Measurements from ENCODE around the gene CCL13.

The CCL13 gene

GRCh38 chr17:34351096-34351495, 5.2 kb upstream of the CCL13 start:
- Mint-ChIP-seq H3K9me3 (no peaks in the 10 kb centered on the region), H3K27ac (no peak overlapping the region), H3K27me3 (peaks cover 10% of the 10 kb centered on the region), H3K36me3 (ENCODE audit: low read depth) (no peaks in the 10 kb centered on the region), H3K4me1 (no peaks in the 10 kb centered on the region), H3K4me3 (no peak overlapping the region)
- no peak for DNase-seq
- ATAC-seq: no peak

GRCh38 chr17:34352191-34352590, 4.1 kb upstream of the CCL13 start:
- Mint-ChIP-seq H3K27me3 (peaks cover 7% of the 10 kb centered on the region), H3K4me3 (no peak overlapping the region), H3K36me3 (ENCODE audit: low read depth) (no peaks in the 10 kb centered on the region), H3K9me3 (no peaks in the 10 kb centered on the region), H3K4me1 (no peaks in the 10 kb centered on the region), H3K27ac (no peak overlapping the region)
- no peak for ATAC-seq
- no peak for DNase-seq

DNA sequence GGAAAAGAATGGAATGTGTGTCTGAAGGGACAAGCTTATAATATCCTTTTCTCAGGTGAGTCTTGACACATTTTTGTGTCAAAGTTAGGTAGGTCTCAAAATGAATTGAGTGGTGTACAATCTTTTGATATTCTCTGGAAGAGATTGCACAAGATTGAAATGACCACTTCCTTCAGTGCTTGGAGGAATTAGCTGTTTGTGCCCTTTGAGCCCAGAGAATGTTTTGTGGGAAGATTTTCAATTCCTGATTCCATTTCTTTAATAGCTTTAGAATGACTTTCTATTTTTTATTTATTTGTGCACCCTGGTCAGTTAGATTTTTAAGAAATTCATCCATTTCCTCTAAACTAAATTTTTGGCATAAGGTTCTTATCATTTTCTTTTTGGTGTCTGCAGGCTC, 1.6 kb upstream of the CCL13 start:
- Mint-ChIP-seq H3K4me1 (no peaks in the 10 kb centered on the region), H3K27me3 (peaks cover 6% of the 10 kb centered on the region), H3K9me3 (no peaks in the 10 kb centered on the region), H3K27ac (no peak overlapping the region), H3K4me3 (no peak overlapping the region), H3K36me3 (ENCODE audit: low read depth) (no peaks in the 10 kb centered on the region)
- no peak for DNase-seq
- no peak for ATAC-seq

- H3K4me3 Mint-ChIP-seq: no peak overlapping the region
- peaks cover 8% of the 10 kb centered on the region for H3K27me3 Mint-ChIP-seq
- H3K4me1 Mint-ChIP-seq: peaks cover 4% of the 10 kb centered on the region
- ATAC-seq (no peak), DNase-seq (no peak)
- no peaks in the 10 kb centered on the region for H3K36me3 Mint-ChIP-seq (ENCODE audit: low read depth)
- no peaks in the 10 kb centered on the region for H3K9me3 Mint-ChIP-seq
- H3K27ac Mint-ChIP-seq: no peak overlapping the region
Measured at GRCh38 chr17:34357398-34357797, 1.1 kb downstream of the CCL13 start.

- ATAC-seq (no peak), DNase-seq (no peak)
- Mint-ChIP-seq H3K27me3 (peaks cover 9% of the 10 kb centered on the region), H3K27ac (no peak overlapping the region), H3K36me3 (ENCODE audit: low read depth) (no peaks in the 10 kb centered on the region), H3K4me1 (peaks cover 8% of the 10 kb centered on the region), H3K9me3 (no peaks in the 10 kb centered on the region), H3K4me3 (no peak overlapping the region)
Measured at GRCh38 chr17:34358631-34359030, 2.4 kb downstream of the CCL13 start.

DNA sequence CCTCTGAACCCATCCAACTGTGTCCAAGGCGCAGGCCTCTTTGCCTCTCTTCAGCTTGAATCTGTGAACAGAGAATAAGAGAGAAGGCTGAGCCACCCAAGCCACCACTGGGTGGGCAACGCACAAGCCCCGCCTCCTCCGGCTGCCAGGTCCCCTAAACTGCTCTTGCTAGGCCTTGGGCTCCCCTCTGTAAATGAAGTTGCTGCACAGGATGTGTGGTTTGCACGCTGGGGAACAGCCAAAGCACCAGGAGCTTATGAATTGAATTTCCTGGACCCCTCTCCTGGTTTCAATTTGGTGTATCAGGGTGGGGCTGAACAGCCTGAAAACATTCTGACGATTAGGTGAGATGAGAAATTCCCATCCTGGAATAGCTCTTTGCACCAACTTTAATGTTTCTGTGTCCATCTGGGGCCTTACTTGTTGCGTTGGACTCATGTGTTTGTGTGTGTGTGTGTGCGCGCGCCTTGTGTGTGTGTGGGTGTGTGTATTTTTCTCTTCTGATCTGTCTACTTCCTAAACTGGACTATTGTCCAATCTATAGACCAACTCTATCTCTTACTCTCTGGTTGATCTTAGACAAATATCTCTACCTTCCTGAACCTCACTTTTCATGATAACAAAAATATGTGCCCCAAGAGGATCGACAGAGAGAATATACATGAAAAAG, 4.5 kb downstream of the CCL13 start:
- Mint-ChIP-seq H3K36me3 (ENCODE audit: low read depth) (no peaks in the 10 kb centered on the region), H3K9me3 (no peaks in the 10 kb centered on the region), H3K4me3 (no peak overlapping the region), H3K4me1 (peaks cover 15% of the 10 kb centered on the region), H3K27ac (no peak overlapping the region), H3K27me3 (peaks cover 15% of the 10 kb centered on the region)
- ATAC-seq: no peak
- no peak for DNase-seq

- H3K9me3 Mint-ChIP-seq: no peaks in the 10 kb centered on the region
Measured at GRCh38 chr17:34361478-34362061, 5.3 kb downstream of the CCL13 start.

DNA sequence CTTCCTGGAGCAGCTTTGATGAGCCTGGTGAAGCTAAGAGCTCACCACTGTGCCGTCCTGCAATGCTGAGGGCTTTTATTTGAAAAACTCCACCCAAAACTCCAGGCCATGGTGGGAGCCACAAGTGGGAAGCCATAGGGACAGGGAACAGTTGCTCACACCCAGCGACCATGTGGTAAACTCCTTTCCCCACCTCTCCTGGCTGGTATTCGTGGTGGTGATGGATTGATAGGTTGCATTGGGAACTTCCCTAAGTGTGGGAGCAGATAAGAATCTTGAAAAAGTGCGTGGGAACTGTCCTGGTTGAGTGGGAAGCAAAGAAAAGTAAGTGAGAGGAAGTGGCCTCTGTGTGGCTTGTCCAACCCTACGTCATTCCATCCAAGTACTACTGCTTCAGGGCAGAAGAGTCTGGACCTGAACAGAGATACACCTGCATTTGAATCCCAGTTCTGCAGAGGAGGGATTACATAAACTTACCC, 6.9 kb downstream of the CCL13 start, which contains the start of gene CCL1:
Gene CCL1, minus strand, starts transcription at position 51 of the 479 bp plus-strand sequence. CDS start 72 bp downstream, outside the sequence.
- no peak for ATAC-seq
- Mint-ChIP-seq H3K36me3 (ENCODE audit: low read depth) (no peaks in the 10 kb centered on the region), H3K27ac (no peak within 1 kb of the TSS), H3K4me3 (no peak within 1 kb of the TSS), H3K4me1 (peaks cover 20% of the 10 kb centered on the region), H3K27me3 (peaks cover 21% of the 10 kb centered on the region), H3K9me3 (no peaks in the 10 kb centered on the region)
- DNase-seq: no peak

More at GRCh38 chr17:34361478-34362061, 5.3 kb downstream of the CCL13 start:
- Mint-ChIP-seq H3K4me1 (peaks cover 20% of the 10 kb centered on the region), H3K27me3 (peaks cover 19% of the 10 kb centered on the region), H3K27ac (no peak overlapping the region), H3K36me3 (ENCODE audit: low read depth) (no peaks in the 10 kb centered on the region), H3K4me3 (no peak overlapping the region)
- DNase-seq (peak; percentile 80), ATAC-seq (peak; percentile 77)

DNA sequence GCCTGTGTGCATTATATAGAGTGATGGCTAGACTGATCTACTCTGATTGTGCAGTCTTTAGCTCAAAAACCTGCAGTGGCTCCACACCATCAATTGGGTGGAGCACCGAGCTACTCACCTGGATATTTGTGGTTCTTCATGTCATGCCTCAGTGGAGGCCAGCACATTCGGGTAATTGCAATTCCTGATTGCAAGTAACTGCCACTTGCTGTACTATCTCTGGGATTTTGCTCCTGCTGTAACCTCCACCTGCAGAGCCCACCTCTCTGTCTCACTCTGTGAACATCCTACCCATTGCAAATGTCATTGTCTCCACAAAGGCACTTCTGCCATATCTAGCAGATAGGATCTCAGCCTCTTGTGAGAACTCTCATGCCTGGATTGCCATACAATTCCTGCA, 8.5 kb downstream of the CCL13 start:
- Mint-ChIP-seq H3K36me3 (ENCODE audit: low read depth) (no peaks in the 10 kb centered on the region), H3K27ac (no peak overlapping the region), H3K4me3 (no peak overlapping the region), H3K4me1 (peaks cover 21% of the 10 kb centered on the region), H3K27me3 (peaks cover 19% of the 10 kb centered on the region), H3K9me3 (no peaks in the 10 kb centered on the region)
- DNase-seq: no peak
- no peak for ATAC-seq

DNA sequence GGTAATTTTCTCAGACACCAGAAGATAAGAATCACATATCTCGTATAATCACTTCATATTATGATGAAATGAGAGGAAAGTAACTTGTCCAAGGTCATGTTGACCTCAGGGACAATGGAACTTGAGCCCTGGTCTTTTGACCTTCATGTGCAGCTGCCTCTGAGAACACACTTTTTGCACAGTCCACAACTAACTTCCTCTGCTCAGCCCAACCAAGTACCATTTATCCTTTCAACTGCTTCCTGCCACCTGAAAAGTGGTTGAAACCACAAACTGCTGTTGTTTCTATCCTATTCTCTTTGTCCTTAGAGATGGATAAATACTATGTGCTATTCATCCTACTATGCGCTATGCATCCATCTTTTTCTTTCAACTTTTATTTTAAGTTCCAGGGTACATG, 9.1 kb downstream of the CCL13 start:
- Mint-ChIP-seq H3K36me3 (ENCODE audit: low read depth) (no peaks in the 10 kb centered on the region), H3K27me3 (peaks cover 19% of the 10 kb centered on the region), H3K4me3 (no peak overlapping the region), H3K4me1 (peaks cover 27% of the 10 kb centered on the region), H3K27ac (no peak overlapping the region), H3K9me3 (no peaks in the 10 kb centered on the region)
- DNase-seq: no peak
- ATAC-seq: no peak

DNA sequence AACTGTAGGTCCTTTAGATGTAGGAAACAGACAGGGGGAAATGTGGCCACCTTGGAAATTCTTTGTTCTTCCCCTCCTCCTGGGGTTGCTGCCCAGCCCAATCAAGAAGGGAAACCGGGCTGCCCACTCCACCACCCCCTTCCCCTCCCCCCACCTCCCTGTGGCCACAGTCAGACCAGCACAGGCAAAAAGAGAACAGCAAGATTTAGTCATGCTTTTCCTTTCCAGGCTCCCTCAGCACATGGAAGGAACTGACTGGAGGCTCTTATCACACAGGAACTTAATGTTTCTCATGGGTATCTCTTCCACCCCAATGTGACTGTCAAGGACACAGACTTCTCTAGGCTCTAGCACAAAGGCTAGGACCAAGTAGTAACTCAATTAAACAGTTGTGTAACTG, 9.7 kb downstream of the CCL13 start:
- Mint-ChIP-seq H3K27me3 (peaks cover 19% of the 10 kb centered on the region), H3K36me3 (ENCODE audit: low read depth) (no peaks in the 10 kb centered on the region), H3K4me1 (peaks cover 31% of the 10 kb centered on the region), H3K27ac (no peak overlapping the region), H3K9me3 (no peaks in the 10 kb centered on the region), H3K4me3 (no peak overlapping the region)
- ATAC-seq (no peak), DNase-seq (no peak)

DNA sequence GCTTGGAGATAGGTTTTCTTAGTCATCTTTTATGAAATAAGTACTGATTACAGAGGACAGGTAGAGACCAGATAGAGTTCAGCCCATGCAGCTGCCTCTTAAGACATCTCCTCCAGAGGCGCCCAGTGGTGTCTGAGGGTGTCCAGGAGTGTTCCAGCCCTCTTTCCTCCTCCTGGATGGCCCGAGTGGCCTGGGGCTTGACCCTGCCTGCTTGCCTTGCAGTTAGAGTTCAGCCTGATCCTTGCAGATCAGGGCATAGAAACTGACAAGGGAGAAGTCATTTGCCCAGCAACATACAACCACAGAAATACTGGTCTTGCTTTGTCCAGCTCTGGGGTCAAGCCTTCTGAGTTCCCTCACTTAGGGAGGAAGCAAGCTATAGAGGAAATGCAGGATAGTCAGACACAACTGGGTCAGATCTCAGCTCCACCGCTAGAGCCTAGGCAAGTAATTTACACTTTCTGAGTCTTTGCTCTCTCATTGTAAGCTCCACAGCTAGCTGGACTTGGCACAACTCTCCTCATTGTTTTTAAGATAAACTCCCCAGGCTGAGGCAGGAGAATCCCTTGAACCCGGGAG, 10.3 kb downstream of the CCL13 start:
- H3K4me1 Mint-ChIP-seq: peaks cover 35% of the 10 kb centered on the region

GRCh38 chr17:34367486-34368195, 11.4 kb downstream of the CCL13 start:
- Mint-ChIP-seq H3K36me3 (ENCODE audit: low read depth) (no peaks in the 10 kb centered on the region), H3K4me1 (peaks cover 35% of the 10 kb centered on the region), H3K9me3 (no peaks in the 10 kb centered on the region), H3K4me3 (no peak overlapping the region), H3K27me3 (peaks cover 15% of the 10 kb centered on the region), H3K27ac (no peak overlapping the region)
- DNase-seq (no peak), ATAC-seq (no peak)

More for the DNA sequence above, 10.3 kb downstream of the CCL13 start:
- Mint-ChIP-seq H3K9me3 (no peaks in the 10 kb centered on the region), H3K27me3 (peaks cover 19% of the 10 kb centered on the region), H3K4me3 (no peak overlapping the region), H3K36me3 (ENCODE audit: low read depth) (no peaks in the 10 kb centered on the region), H3K27ac (no peak overlapping the region)
- DNase-seq: no peak
- no peak for ATAC-seq

DNA sequence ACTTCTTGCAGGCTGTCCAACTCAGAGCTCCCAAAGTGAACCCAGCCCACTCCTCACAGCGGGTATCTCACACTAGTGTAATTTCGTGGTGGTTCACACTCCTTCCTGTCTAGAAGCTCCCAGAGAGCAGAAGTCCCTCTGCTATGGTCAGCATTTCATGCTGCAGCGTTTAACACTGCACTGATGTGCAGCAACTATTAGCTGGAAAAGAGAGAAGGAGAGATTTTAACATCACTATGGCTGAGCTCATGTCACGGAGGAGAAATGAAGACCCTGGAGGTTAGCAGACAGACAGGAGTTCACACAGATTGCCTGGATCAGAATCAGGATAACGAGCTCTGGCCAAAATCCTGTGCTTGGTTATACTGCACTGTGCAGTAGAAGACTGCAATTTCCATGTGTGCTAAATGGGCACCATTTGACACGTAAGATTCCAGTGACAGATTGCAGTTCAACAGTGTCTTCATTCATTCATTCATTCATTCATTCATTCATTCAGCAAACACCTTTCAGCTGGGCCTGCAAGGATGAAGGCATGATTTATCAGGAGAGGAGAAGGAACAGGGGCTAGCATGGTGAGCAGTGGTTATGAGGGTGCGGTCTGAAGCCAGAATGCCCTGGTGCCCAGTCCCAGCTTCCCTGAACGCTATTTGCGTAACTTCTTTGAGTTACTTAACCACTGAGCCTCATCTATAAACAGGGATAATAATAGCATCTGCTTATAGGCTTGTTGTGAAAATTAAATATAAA, 12.1 kb downstream of the CCL13 start:
- Mint-ChIP-seq H3K9me3 (no peaks in the 10 kb centered on the region), H3K27me3 (peaks cover 15% of the 10 kb centered on the region), H3K27ac (no peak overlapping the region), H3K4me1 (peaks cover 31% of the 10 kb centered on the region), H3K36me3 (ENCODE audit: low read depth) (no peaks in the 10 kb centered on the region), H3K4me3 (no peak overlapping the region)
- no peak for DNase-seq
- ATAC-seq: no peak
